Effector memory CD4-positive, alpha-beta T cell (primary cell): ENCODE data around the gene IGSF11.

Experiments
- DNase-seq, 3 donors: peaks; one replicate each; pipeline ENCODE4 v3.0.0-alpha.2; 2020
- H3K27ac ChIP-seq: 2 replicates; pipeline ENCODE4 v1.7.0; 2013; ENCODE audit warnings: mild to moderate bottlenecking, low read length, moderate library complexity; ENCODE audit not compliant: insufficient read depth, poor library complexity, severe bottlenecking
- H3K27me3 ChIP-seq: replicated peaks from 2 replicates; pipeline ENCODE4 v1.7.0; 2013; ENCODE audit warnings: mild to moderate bottlenecking, low read length; ENCODE audit not compliant: insufficient read depth, control insufficient read depth, poor library complexity, severe bottlenecking
- H3K36me3 ChIP-seq: 2 replicates; pipeline ENCODE4 v1.7.0; 2013; ENCODE audit warnings: mild to moderate bottlenecking, low read length, moderate library complexity; ENCODE audit not compliant: control insufficient read depth, insufficient read depth
- H3K4me1 ChIP-seq: 2 replicates; pipeline ENCODE4 v1.7.0; 2013; ENCODE audit warnings: low read length, mild to moderate bottlenecking; ENCODE audit not compliant: control insufficient read depth, insufficient read depth, poor library complexity, severe bottlenecking
- H3K4me3 ChIP-seq: 2 replicates; pipeline ENCODE4 v1.7.0; 2013; ENCODE audit warnings: low read length, low read depth, mild to moderate bottlenecking; ENCODE audit not compliant: insufficient read depth, poor library complexity, severe bottlenecking
- H3K9me3 ChIP-seq: 2 replicates; pipeline ENCODE4 v1.7.0; 2013; ENCODE audit warnings: mild to moderate bottlenecking, low read length, moderate library complexity; ENCODE audit not compliant: control insufficient read depth

IGSF11 gene

GRCh38 chr3:118938183-118938961, 96.3 kb downstream of the IGSF11 start:
- DNase-seq, result no peak
- H3K36me3 ChIP-seq, result no peaks in the 10 kb centered on the region
- no peak overlapping the region for H3K27ac ChIP-seq
- H3K4me1 ChIP-seq, result no peaks in the 10 kb centered on the region
- no peaks in the 10 kb centered on the region for H3K9me3 ChIP-seq
- no peaks in the 10 kb centered on the region for H3K27me3 ChIP-seq
- no peak overlapping the region for H3K4me3 ChIP-seq

GRCh38 chr3:118936811-118937210, 97.8 kb downstream of the IGSF11 start:
- H3K4me3 ChIP-seq, result no peak overlapping the region
- no peaks in the 10 kb centered on the region for H3K27me3 ChIP-seq
- H3K4me1 ChIP-seq, result no peaks in the 10 kb centered on the region
- H3K27ac ChIP-seq, result no peak overlapping the region
- no peak for DNase-seq
- H3K9me3 ChIP-seq, result no peaks in the 10 kb centered on the region
- H3K36me3 ChIP-seq, result no peaks in the 10 kb centered on the region

DNA sequence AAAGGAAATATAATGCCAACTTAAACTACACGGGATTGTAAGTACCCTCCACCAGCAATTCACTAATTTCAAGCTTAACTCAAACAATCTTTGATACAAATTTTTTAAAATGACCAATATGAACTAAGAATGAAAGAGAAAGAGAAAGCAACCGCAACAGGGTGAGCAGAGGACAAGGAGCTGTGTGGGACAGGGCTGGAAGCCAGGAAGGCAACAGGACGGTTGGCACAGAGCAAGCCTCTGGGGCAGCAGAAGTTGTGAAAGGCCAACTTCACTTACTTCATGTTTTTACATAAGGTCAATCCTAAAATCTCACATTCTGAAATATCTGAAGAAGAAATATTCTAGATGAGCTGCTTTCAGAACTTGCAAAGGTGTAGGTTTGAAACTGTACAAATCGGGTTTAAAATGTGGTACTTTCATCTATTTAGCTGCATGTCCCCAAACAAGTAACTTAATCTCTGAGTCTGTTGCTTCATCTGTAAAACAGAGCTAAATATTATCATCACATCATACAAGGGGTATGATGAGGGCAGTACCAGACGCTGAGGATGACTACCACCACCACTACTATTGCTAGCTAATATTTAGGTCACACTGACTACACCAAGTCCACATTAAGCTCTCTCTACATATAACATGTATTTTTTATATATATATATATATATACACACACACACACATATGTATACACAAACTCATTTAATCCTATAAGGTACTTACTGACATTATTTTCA, 101.7 kb downstream of the IGSF11 start:
- H3K27me3 ChIP-seq, result no peaks in the 10 kb centered on the region
- H3K36me3 ChIP-seq, result no peaks in the 10 kb centered on the region
- H3K4me1 ChIP-seq, result no peaks in the 10 kb centered on the region
- DNase-seq, result no peak
- no peak overlapping the region for H3K4me3 ChIP-seq
- H3K27ac ChIP-seq, result no peak overlapping the region
- H3K9me3 ChIP-seq, result no peaks in the 10 kb centered on the region

- H3K4me3 ChIP-seq, result no peak overlapping the region
- DNase-seq, result no peak
- no peaks in the 10 kb centered on the region for H3K36me3 ChIP-seq
- no peak overlapping the region for H3K27ac ChIP-seq
- H3K9me3 ChIP-seq, result no peaks in the 10 kb centered on the region
- no peaks in the 10 kb centered on the region for H3K27me3 ChIP-seq
- H3K4me1 ChIP-seq, result no peaks in the 10 kb centered on the region
These were observed 102.7 kb downstream of the IGSF11 start for GRCh38 chr3:118931996-118932395.

GRCh38 chr3:118927449-118927848, 107.2 kb downstream of the IGSF11 start:
- H3K27me3 ChIP-seq, result no peaks in the 10 kb centered on the region
- H3K4me1 ChIP-seq, result no peaks in the 10 kb centered on the region
- H3K36me3 ChIP-seq, result no peaks in the 10 kb centered on the region
- no peaks in the 10 kb centered on the region for H3K9me3 ChIP-seq
- H3K27ac ChIP-seq, result no peak overlapping the region
- no peak for DNase-seq
- H3K4me3 ChIP-seq, result no peak overlapping the region

DNA sequence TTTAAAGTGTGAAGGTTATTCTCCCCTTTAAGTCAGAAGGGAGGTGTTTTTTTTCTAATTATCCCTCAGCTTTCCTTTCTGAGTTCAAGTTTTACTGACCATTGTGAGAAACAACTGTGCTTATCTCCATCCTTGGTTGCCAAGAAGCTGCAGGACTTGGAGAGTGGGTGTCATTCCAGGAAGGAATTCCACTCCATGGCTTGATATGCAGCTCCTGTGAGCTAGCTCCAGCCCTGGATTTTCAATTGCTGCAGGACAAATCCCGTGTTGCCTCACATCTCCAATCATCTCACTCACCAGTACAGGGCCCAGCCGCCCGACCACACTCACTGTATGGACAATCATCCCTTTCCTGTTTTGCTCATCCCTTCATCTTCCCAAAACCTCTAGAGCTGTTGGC, 122.5 kb downstream of the IGSF11 start:
- no peaks in the 10 kb centered on the region for H3K27me3 ChIP-seq
- no peaks in the 10 kb centered on the region for H3K36me3 ChIP-seq
- no peak for DNase-seq
- H3K4me3 ChIP-seq, result no peak overlapping the region
- H3K9me3 ChIP-seq, result no peaks in the 10 kb centered on the region
- H3K4me1 ChIP-seq, result no peaks in the 10 kb centered on the region
- no peak overlapping the region for H3K27ac ChIP-seq

DNA sequence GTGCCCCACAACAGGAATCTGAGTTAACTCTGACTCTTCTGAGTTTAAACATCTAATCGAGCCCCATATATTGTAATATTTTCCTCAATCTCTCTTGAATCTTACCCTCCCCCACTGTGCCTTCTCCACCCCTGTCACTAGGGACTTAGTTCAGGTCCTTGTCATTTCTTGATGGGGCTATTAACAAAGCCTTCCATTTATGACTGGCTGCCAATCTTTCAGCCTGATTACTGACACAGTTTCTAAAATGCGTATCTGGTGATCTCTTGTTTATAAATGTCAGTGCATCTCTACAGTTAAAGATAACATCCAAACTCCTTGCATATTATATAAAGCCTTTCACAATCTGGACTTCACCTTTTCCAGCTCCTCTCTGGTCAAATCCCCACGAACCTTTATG, 124.3 kb downstream of the IGSF11 start:
- Histone ChIP-seq H3K27me3 (no peaks in the 10 kb centered on the region), H3K9me3 (no peaks in the 10 kb centered on the region), H3K4me3 (no peak overlapping the region), H3K27ac (no peak overlapping the region), H3K36me3 (no peaks in the 10 kb centered on the region), H3K4me1 (no peaks in the 10 kb centered on the region)
- DNase-seq, result no peak

- Histone ChIP-seq H3K27ac (no peak overlapping the region), H3K36me3 (no peaks in the 10 kb centered on the region), H3K4me3 (no peak overlapping the region), H3K9me3 (no peaks in the 10 kb centered on the region), H3K27me3 (no peaks in the 10 kb centered on the region), H3K4me1 (no peaks in the 10 kb centered on the region)
- no peak for DNase-seq
These were observed 124.9 kb downstream of the IGSF11 start for GRCh38 chr3:118909763-118910162.

- no peaks in the 10 kb centered on the region for H3K27me3 ChIP-seq
- no peaks in the 10 kb centered on the region for H3K9me3 ChIP-seq
- H3K4me3 ChIP-seq, result no peak overlapping the region
- no peaks in the 10 kb centered on the region for H3K36me3 ChIP-seq
- DNase-seq, result no peak
- no peaks in the 10 kb centered on the region for H3K4me1 ChIP-seq
- H3K27ac ChIP-seq, result no peak overlapping the region
These were observed 126.7 kb downstream of the IGSF11 start for GRCh38 chr3:118907909-118908308.

GRCh38 chr3:118900737-118901525, 133.7 kb downstream of the IGSF11 start:
- no peaks in the 10 kb centered on the region for H3K27me3 ChIP-seq

More at GRCh38 chr3:118900737-118901525, 133.7 kb downstream of the IGSF11 start:
- H3K9me3 ChIP-seq, result no peaks in the 10 kb centered on the region
- no peaks in the 10 kb centered on the region for H3K36me3 ChIP-seq
- H3K27ac ChIP-seq, result no peak overlapping the region
- H3K4me3 ChIP-seq, result no peak overlapping the region
- DNase-seq, result no peak
- H3K4me1 ChIP-seq, result no peaks in the 10 kb centered on the region
